ENCODE measurements around the gene CCDC180. TPM values are rescaled to one million over a fixed set of nuclear protein-coding genes. Genes with fewer than 3 reads are reported as not detected.

The CCDC180 gene
- polyA plus RNA-seq, 1 of the 3 experiments (the other 2 are of a cell fraction), result 1.0 TPM

DNA sequence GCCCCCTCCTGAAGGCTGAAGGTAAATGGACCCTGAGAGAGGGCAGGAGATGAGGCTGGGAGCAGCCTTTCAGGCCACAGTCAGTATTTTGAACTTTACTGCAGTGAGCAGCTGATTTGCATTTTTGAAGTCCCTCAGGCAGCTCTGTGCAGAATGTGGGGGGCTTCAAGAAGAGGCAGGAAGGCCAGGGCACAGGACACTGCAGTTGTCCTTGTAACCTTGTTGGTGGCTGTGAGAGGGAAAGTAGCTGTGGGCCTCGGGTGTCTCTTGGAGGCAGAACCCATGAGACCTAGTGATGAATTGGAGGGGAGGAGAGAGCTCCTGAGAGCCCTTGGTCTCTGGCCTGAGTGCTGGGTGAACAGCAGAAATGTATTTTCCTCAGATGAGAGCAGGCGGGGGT is 2.6 kb downstream of the CCDC180 start:
- H3K36me3 ChIP-seq (replicated peaks in 1 of 2; ENCODE audit: control insufficient read depth in 1 of 2, insufficient read depth in 2 of 2, low read length in 1 of 2), result peaks cover 0 to 2% of the 10 kb centered on the region in 2 experiments
- H3K4me1 ChIP-seq (ENCODE audit: control insufficient read depth in 1 of 2, insufficient read depth in 2 of 2, low read depth in 1 of 2, low read length in 1 of 2), result no peaks in the 10 kb centered on the region
- ChIA-PET CTCF (no interaction called here), POLR2A (no interaction called here)
- no peaks in the 10 kb centered on the region for H3K27me3 ChIP-seq (ENCODE audit: insufficient read depth)
- no peak for TF ChIP-seq MAX (IDR thresholded peaks at IDR 0.05; ENCODE audit: low read depth)
- TF ChIP-seq FOXM1 (IDR thresholded peaks at IDR 0.05; ENCODE audit: low read depth), result no peak
- no peak for TF ChIP-seq RAD21 (IDR thresholded peaks at IDR 0.05; ENCODE audit: low read length)
- TF ChIP-seq MEF2A (IDR thresholded peaks at IDR 0.05; ENCODE audit: borderline replicate concordance, low read depth), result no peak
- no peaks in the 10 kb centered on the region for H3K79me2 ChIP-seq (ENCODE audit: insufficient read depth)
- H4K20me1 ChIP-seq (ENCODE audit: insufficient read depth), result no peaks in the 10 kb centered on the region
- H3K9me3 ChIP-seq, result no peaks in the 10 kb centered on the region
- 56% methylated on average over 2 of the region's 2 CpGs for WGBS (ENCODE audit: low lambda C conversion rate)
- no peak overlapping the region for H3K27ac ChIP-seq (ENCODE audit: low read depth in 2 of 2, low read length in 1 of 2)
- DNase-seq, result no peak
- H3K4me3 ChIP-seq (ENCODE audit: low read depth in 2 of 2, low read length in 1 of 2), result no peak overlapping the region
- H2AFZ ChIP-seq (ENCODE audit: low read depth), result no peak overlapping the region
- H3K9ac ChIP-seq, result no peak overlapping the region
- no peaks in the 10 kb centered on the region for H3K9me2 ChIP-seq
- peaks cover 5% of the 10 kb centered on the region for H3F3A ChIP-seq (replicated peaks; ENCODE audit: insufficient read depth)
- no peak overlapping the region for H3K4me2 ChIP-seq

DNA sequence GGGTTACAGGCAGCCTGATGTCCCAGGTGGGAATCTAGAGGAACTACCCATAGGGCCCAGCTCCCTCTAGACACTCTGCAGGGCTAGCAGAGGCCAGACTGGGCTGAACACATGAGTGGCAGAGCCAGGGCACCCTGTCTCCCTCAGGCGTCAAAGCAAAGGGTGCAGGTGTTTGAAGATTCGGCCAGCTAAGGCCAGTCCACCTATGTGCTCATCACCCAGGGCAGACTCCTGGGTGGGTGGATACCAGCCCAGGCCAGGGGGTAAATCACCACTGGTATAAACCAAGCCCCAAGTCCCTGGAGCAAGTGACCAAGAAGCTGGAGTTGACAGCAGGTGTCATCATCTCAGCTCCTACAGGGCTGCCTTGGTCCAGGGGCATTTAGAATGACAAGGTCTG is 3.4 kb downstream of the CCDC180 start:
- Histone ChIP-seq H3K27ac (ENCODE audit: low read depth in 2 of 2, low read length in 1 of 2) (no peak overlapping the region), H3K9ac (no peak overlapping the region), H3F3A (replicated peaks; ENCODE audit: insufficient read depth) (peaks cover 5% of the 10 kb centered on the region), H3K79me2 (ENCODE audit: insufficient read depth) (no peaks in the 10 kb centered on the region), H2AFZ (ENCODE audit: low read depth) (no peak overlapping the region), H3K4me1 (ENCODE audit: control insufficient read depth in 1 of 2, insufficient read depth in 2 of 2, low read depth in 1 of 2, low read length in 1 of 2) (no peaks in the 10 kb centered on the region), H3K36me3 (replicated peaks in 1 of 2; ENCODE audit: control insufficient read depth in 1 of 2, insufficient read depth in 2 of 2, low read length in 1 of 2) (peaks cover 0 to 2% of the 10 kb centered on the region in 2 experiments), H3K9me2 (no peaks in the 10 kb centered on the region), H3K4me3 (ENCODE audit: low read depth in 2 of 2, low read length in 1 of 2) (no peak overlapping the region), H3K27me3 (ENCODE audit: insufficient read depth) (no peaks in the 10 kb centered on the region), H3K9me3 (no peaks in the 10 kb centered on the region), H4K20me1 (ENCODE audit: insufficient read depth) (no peaks in the 10 kb centered on the region), H3K4me2 (no peak overlapping the region)
- 79% methylated on average over 2 of the region's 2 CpGs for WGBS (ENCODE audit: low lambda C conversion rate)
- POLR2A ChIA-PET, result no interaction called here
- no peak for DNase-seq
- CTCF ChIA-PET, result interaction anchor here (1.3 kb wide), 1 partner anchor 76 kb away, joined by 3 read pairs; no protein-coding TSS in a partner anchor
- TF ChIP-seq RXRA (IDR thresholded peaks at IDR 0.05; ENCODE audit: borderline replicate concordance, low read depth) (no peak), RAD21 (IDR thresholded peaks at IDR 0.05; ENCODE audit: low read length) (no peak), CTCF (IDR thresholded peaks at IDR 0.05) (no peak)

DNA sequence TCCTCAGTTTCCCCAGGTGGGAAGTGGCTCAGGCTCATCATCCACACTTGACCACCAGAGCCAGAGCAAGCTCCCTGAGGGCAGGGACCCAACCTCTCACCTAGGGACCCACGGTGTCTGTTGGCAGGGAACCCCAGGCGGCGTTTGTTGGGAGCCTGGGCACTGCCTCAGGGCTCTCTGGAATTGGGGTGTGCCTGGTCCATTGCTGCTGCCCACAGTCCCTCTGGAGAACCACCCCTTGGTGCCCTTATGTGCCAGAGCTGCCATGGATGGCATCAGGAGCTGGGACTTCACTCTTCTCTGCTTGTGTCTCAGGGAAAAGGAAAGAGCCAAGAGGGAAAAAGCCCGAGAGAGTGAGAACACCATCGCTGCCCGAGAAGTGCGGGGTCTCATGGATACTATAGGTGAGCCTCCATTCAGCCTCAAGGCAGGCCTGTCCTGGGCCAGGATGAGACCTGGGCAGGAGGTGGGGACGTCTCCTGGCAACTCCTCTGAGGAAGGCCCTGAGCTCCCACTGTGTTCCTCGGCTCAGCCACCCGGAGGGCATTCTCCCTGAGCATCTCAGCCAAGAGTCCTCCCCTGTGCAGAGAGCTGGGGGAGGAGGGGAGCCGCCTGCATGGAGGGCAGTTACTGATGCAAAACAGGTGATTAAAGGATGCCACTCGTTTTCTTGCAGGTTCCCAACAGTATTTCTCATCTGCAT is 4.5 kb downstream of the CCDC180 start:
- WGBS (ENCODE audit: low lambda C conversion rate), result 73% methylated on average over 9 of the region's 12 CpGs
- no peak for DNase-seq
- Histone ChIP-seq H4K20me1 (ENCODE audit: insufficient read depth) (no peaks in the 10 kb centered on the region), H3K79me2 (ENCODE audit: insufficient read depth) (no peaks in the 10 kb centered on the region), H2AFZ (ENCODE audit: low read depth) (no peak overlapping the region), H3K9ac (no peak overlapping the region), H3K9me2 (no peaks in the 10 kb centered on the region), H3K9me3 (no peaks in the 10 kb centered on the region), H3K27ac (ENCODE audit: low read depth in 2 of 2, low read length in 1 of 2) (no peak overlapping the region), H3K4me2 (no peak overlapping the region), H3F3A (replicated peaks; ENCODE audit: insufficient read depth) (peaks cover 5% of the 10 kb centered on the region), H3K4me3 (ENCODE audit: low read depth in 2 of 2, low read length in 1 of 2) (no peak overlapping the region), H3K36me3 (replicated peaks in 1 of 2; ENCODE audit: control insufficient read depth in 1 of 2, insufficient read depth in 2 of 2, low read length in 1 of 2) (peaks cover 0 to 2% of the 10 kb centered on the region in 2 experiments), H3K27me3 (ENCODE audit: insufficient read depth) (no peaks in the 10 kb centered on the region), H3K4me1 (ENCODE audit: control insufficient read depth in 1 of 2, insufficient read depth in 2 of 2, low read depth in 1 of 2, low read length in 1 of 2) (no peaks in the 10 kb centered on the region)
- TF ChIP-seq POLR2AphosphoS5 (IDR thresholded peaks at IDR 0.05; ENCODE audit: low read depth, low read length) (no peak), SIN3A (IDR thresholded peaks at IDR 0.05; ENCODE audit: borderline replicate concordance, low read depth, low read length) (no peak), NRF1 (IDR thresholded peaks at IDR 0.05; ENCODE audit: low read depth, low read length) (no peak), MAX (IDR thresholded peaks at IDR 0.05; ENCODE audit: low read depth) (no peak), EZH2phosphoT487 (IDR thresholded peaks at IDR 0.05; ENCODE audit: borderline replicate concordance, low read depth) (no peak), ELF1 (IDR thresholded peaks at IDR 0.05) (no peak), TEAD4 (IDR thresholded peaks at IDR 0.05; ENCODE audit: borderline replicate concordance, insufficient read depth) (no peak), GABPA (IDR thresholded peaks at IDR 0.05; ENCODE audit: low read depth) (no peak), CHD2 (IDR thresholded peaks at IDR 0.05; ENCODE audit: low read length, partially characterized antibody) (no peak), NFIC (IDR thresholded peaks at IDR 0.05; ENCODE audit: borderline replicate concordance) (no peak), EP300 (IDR thresholded peaks at IDR 0.05; ENCODE audit: borderline replicate concordance in 1 of 2, low read depth in 1 of 2, low read length in 1 of 2) (no peak)
- TF ChIP-seq, protein P1, sequence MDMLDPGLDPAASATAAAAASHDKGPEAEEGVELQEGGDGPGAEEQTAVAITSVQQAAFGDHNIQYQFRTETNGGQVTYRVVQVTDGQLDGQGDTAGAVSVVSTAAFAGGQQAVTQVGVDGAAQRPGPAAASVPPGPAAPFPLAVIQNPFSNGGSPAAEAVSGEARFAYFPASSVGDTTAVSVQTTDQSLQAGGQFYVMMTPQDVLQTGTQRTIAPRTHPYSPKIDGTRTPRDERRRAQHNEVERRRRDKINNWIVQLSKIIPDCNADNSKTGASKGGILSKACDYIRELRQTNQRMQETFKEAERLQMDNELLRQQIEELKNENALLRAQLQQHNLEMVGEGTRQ (IDR thresholded peaks at IDR 0.05; ENCODE audit: borderline replicate concordance, low read depth, low read length), result no peak
- ChIA-PET POLR2A (no interaction called here), CTCF (interaction anchor here (1.0 to 1.3 kb wide), 2 partner anchors 75 kb away, joined by 3 to 4 read pairs; no protein-coding TSS in a partner anchor)

Data from SK-N-SH (cell line).